ENCODE measurements around the gene AP1S1. TPM values are rescaled to one million over a fixed set of nuclear protein-coding genes. Genes with fewer than 3 reads are reported as not detected.

The AP1S1 gene
- total and polyA plus RNA-seq, 7 donors, result 15.8 to 135 (median 31.4) TPM

- Histone ChIP-seq H3K4me3 (no peak overlapping the region), H3K9me3 (no peaks in the 10 kb centered on the region), H3K36me3 (no peaks in the 10 kb centered on the region), H3K27ac (no peak overlapping the region), H3K4me1 (peaks cover 0 to 1% (median under 1%) of the 10 kb centered on the region in 4 donors), H3K27me3 (peaks cover 9 to 54% (median 42%) of the 10 kb centered on the region in 3 donors)
- TF ChIP-seq EP300 (IDR thresholded peaks at IDR 0.05), result no peak
- no peak for TF ChIP-seq CTCF (IDR thresholded peaks at IDR 0.05)
- no peak for TF ChIP-seq POLR2A (IDR thresholded peaks at IDR 0.05)
- TF ChIP-seq POLR2AphosphoS5 (IDR thresholded peaks at IDR 0.05), result no peak
- WGBS, 2 donors, result 38 to 54% methylated on average over 5 of the region's 5 CpGs
- no peak for DNase-seq
- intact Hi-C loops (cut with DNase I), result no loop called here
Observed at GRCh38 chr7:101185258-101185839, 31.1 kb downstream of the AP1S1 start.

DNA sequence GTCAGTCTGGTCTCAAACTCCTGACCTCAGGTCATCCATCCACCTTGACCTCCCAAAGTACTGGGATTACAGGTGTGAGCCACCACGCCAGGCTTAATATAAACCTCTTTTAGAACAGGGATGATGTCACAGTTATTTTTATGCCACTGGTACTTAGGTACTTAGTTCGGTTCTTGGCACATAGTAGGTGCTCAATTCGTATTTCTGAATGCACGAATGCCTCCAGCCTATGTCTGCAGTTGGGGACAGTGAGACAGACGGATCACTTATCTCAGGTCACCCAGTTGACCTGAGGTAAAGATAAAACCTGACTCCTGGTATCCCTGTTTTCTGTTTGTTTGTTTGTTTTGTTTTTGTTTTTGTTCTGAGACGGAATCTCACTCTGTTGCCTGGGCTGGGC is 31.9 kb downstream of the AP1S1 start:
- WGBS, 2 donors, result 63 to 79% methylated on average over 6 of the region's 6 CpGs
- DNase-seq, result no peak
- no peaks in the 10 kb centered on the region for H3K4me1 ChIP-seq
- H3K36me3 ChIP-seq, result no peaks in the 10 kb centered on the region
- TF ChIP-seq POLR2AphosphoS5 (IDR thresholded peaks at IDR 0.05), result no peak
- no peak for TF ChIP-seq CTCF (IDR thresholded peaks at IDR 0.05)
- no peak for TF ChIP-seq POLR2A (IDR thresholded peaks at IDR 0.05)
- TF ChIP-seq EP300 (IDR thresholded peaks at IDR 0.05), result no peak
- intact Hi-C loops (cut with DNase I), result no loop called here
- no peaks in the 10 kb centered on the region for H3K9me3 ChIP-seq
- no peak overlapping the region for H3K4me3 ChIP-seq
- H3K27me3 ChIP-seq, result peaks cover 2 to 45% (median 33%) of the 10 kb centered on the region in 3 donors
- H3K27ac ChIP-seq, result no peak overlapping the region

DNA sequence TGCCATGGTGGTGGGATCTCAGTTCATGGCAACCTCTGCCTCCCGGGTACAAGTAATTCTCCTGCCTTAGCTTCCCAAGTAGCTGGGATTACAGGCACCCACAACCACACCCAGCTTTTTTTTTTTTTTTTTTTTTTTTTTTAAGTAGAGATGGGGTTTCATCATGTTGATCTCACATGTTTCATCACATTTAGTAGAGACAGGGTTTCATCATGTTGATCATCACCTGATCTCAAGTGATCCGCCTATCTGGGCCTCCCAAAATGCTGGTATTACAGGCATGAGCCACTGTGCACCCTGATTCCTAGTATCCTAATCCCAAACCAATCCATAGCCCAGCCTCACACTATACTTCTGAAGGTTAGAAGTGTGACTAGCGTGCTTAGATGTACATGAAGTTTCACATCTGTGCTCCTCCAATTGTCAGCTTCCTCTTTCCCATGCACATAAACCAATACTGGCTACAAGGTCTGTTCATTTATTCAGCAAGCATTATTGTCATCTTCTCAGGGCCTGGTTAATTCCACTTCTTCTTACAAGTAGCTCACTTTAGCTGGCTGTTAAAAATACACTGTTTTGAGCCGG is 32.7 kb downstream of the AP1S1 start:
- Histone ChIP-seq H3K27ac (no peak overlapping the region), H3K27me3 (peaks cover 0 to 38% (median 26%) of the 10 kb centered on the region in 3 donors)
- no peak for DNase-seq

GRCh38 chr7:101189109-101189508 is 34.8 kb downstream of the AP1S1 start:
- no peaks in the 10 kb centered on the region for H3K36me3 ChIP-seq
- H3K9me3 ChIP-seq, result no peaks in the 10 kb centered on the region
- H3K27me3 ChIP-seq, result peaks cover 0 to 26% (median 7%) of the 10 kb centered on the region in 3 donors
- DNase-seq, result no peak
- H3K4me1 ChIP-seq, result no peaks in the 10 kb centered on the region
- no peak overlapping the region for H3K27ac ChIP-seq
- intact Hi-C loops (cut with DNase I), result no loop called here
- WGBS, 2 donors, result 68 to 83% methylated on average over 8 of the region's 8 CpGs
- H3K4me3 ChIP-seq, result no peak overlapping the region
- TF ChIP-seq POLR2A (IDR thresholded peaks at IDR 0.05) (no peak), EP300 (IDR thresholded peaks at IDR 0.05) (no peak), CTCF (IDR thresholded peaks at IDR 0.05) (no peak), POLR2AphosphoS5 (IDR thresholded peaks at IDR 0.05) (no peak)

More for the DNA sequence above, 32.7 kb downstream of the AP1S1 start:
- no peak for TF ChIP-seq POLR2AphosphoS5 (IDR thresholded peaks at IDR 0.05)
- TF ChIP-seq CTCF (IDR thresholded peaks at IDR 0.05), result no peak
- TF ChIP-seq POLR2A (IDR thresholded peaks at IDR 0.05), result no peak
- TF ChIP-seq EP300 (IDR thresholded peaks at IDR 0.05), result no peak
- intact Hi-C loops (cut with DNase I), result no loop called here
- WGBS, 2 donors, result 84 to 89% methylated on average over 4 of the region's 4 CpGs
- H3K4me1 ChIP-seq, result no peaks in the 10 kb centered on the region
- no peak overlapping the region for H3K4me3 ChIP-seq
- no peaks in the 10 kb centered on the region for H3K9me3 ChIP-seq
- no peaks in the 10 kb centered on the region for H3K36me3 ChIP-seq
